A673 (cell line): ENCODE results near the gene SAMD14. TPM values are rescaled to one million over a fixed set of nuclear protein-coding genes. Genes with fewer than 3 reads are reported as not detected.

Source experiments
- BruUV-seq: library from RNA; stranded (reverse); fragments of 400-500 nt; replicated peaks from 2 replicates; lab custom pipeline; 2021; lab: Mats Ljungman, UMichigan
- CTCF ChIA-PET: fragments of 300-600 bp; sonication (Branson Sonifier 250); formaldehyde crosslinking; loops from one replicate; lab custom pipeline; 2022; ENCODE audit warnings: antibody characterized with exemption; lab: Charles Lee
- POLR2A ChIA-PET: fragments of 300-600 bp; sonication (Branson Sonifier 250); formaldehyde crosslinking; loops from one replicate; lab custom pipeline; 2022; ENCODE audit warnings: antibody characterized with exemption; ENCODE audit not compliant: low non-redundant PET; lab: Charles Lee
- DNase-seq: peaks from one replicate; pipeline ENCODE4 v3.0.0-alpha.2; 2015; ENCODE audit warnings: low spot score
- H3K27ac ChIP-seq: fragments of 200-600 bp; sonication (generic); 2 replicates; pipeline ENCODE4 v1.5.1; 2016; ENCODE audit warnings: mixed run types, low read depth, mild to moderate bottlenecking, mixed read lengths, antibody characterized with exemption, low read length; ENCODE audit not compliant: poor library complexity, severe bottlenecking
- H3K27me3 ChIP-seq: fragments of 200-600 bp; sonication (generic); replicated peaks from 2 replicates; pipeline ENCODE4 v1.6.1; 2017; ENCODE audit warnings: mixed run types, low read depth, mild to moderate bottlenecking, mixed read lengths, antibody characterized with exemption, low read length; ENCODE audit not compliant: insufficient read depth, poor library complexity
- H3K36me3 ChIP-seq: fragments of 200-600 bp; sonication (generic); 2 replicates; pipeline ENCODE4 v1.6.1; 2016; ENCODE audit warnings: mixed run types, mild to moderate bottlenecking, mixed read lengths, antibody characterized with exemption, low read length; ENCODE audit not compliant: insufficient read depth, poor library complexity, severe bottlenecking
- H3K4me1 ChIP-seq: fragments of 200-600 bp; sonication (generic); 2 replicates; pipeline ENCODE4 v1.6.1; 2017; ENCODE audit warnings: mixed run types, mild to moderate bottlenecking, mixed read lengths, antibody characterized with exemption, low read length; ENCODE audit not compliant: insufficient read depth, poor library complexity, severe bottlenecking
- H3K4me3 ChIP-seq: fragments of 200-600 bp; sonication (generic); 2 replicates; pipeline ENCODE4 v1.5.1; 2016; ENCODE audit warnings: low read depth, mixed run types, mild to moderate bottlenecking, mixed read lengths, low read length; ENCODE audit not compliant: poor library complexity, severe bottlenecking
- H3K9me3 ChIP-seq: fragments of 200-600 bp; sonication (generic); 2 replicates; pipeline ENCODE4 v1.6.1; 2016; ENCODE audit warnings: mixed run types, low read depth, mild to moderate bottlenecking, mixed read lengths, antibody characterized with exemption, low read length; ENCODE audit not compliant: poor library complexity, severe bottlenecking
- EZH2 ChIP-seq: fragments of 200-600 bp; sonication (generic); IDR thresholded peaks from 2 replicates; pipeline ENCODE4 v1.6.1; 2017; ENCODE audit warnings: borderline replicate concordance, low read depth, mild to moderate bottlenecking, mixed read lengths, antibody characterized with exemption, low read length; ENCODE audit not compliant: poor library complexity, severe bottlenecking
- intact Hi-C: fragments of 100-400 bp; cut with micrococcal nuclease; formaldehyde crosslinking; loops from one replicate; pipeline ENCODE4 v1.10.0; 2022; ENCODE audit not compliant: unreplicated experiment
- total RNA-seq: library from RNA; stranded (reverse); gene quantifications from 2 replicates; pipeline ENCODE4 v1.2.3, GENCODE V29; 2021
- TF ChIP-seq, protein P1 (sequence below): fragments of 300-800, 200-600 bp; sonication (generic); conservative IDR thresholded peaks from 2 replicates; pipeline ENCODE4 v1.5.1; 2017; ENCODE audit warnings: low read depth, mild to moderate bottlenecking, antibody characterized with exemption, low read length, moderate library complexity, mixed read lengths

The SAMD14 gene
- total RNA-seq, 1 experiment from 2014 or later = 45.0 TPM

DNA sequence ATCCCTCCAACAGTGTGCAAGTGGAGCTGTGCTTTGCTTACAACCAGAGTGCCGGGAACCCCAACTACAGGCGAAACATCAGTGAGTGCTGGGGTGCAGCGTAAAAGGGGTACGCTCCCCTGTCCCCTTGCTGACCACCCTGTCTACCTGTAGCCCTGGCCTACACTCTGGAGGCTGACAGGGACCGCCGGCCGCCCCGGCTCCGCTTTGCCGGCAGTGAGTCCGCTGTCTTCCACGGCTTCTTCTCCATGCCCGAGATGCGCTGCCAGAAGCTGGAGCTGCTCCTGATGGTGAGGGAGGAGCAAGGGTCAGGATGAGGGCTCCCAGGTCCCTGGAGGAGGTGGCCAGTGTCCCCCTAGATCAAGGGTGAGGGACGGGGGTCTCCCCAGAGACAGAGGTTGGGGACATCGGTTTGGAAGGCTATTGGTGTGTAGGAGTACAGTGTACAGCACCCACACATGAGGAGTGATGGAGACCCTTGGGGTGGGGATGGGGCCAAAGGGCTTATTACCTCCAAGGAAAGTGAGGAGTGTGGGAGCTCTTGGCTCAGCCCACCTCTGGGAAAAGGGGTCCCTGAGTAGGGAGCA is 54.4 kb downstream of the SAMD14 start:
- CTCF ChIA-PET = no interaction called here
- peaks cover 6% of the 10 kb centered on the region for H3K4me1 ChIP-seq
- no peaks in the 10 kb centered on the region for H3K27me3 ChIP-seq
- H3K36me3 ChIP-seq = no peaks in the 10 kb centered on the region
- BruUV-seq = no TSS peak
- H3K4me3 ChIP-seq = no peak overlapping the region
- POLR2A ChIA-PET = no interaction called here
- TF ChIP-seq EZH2 = no peak
- TF ChIP-seq, protein P1, sequence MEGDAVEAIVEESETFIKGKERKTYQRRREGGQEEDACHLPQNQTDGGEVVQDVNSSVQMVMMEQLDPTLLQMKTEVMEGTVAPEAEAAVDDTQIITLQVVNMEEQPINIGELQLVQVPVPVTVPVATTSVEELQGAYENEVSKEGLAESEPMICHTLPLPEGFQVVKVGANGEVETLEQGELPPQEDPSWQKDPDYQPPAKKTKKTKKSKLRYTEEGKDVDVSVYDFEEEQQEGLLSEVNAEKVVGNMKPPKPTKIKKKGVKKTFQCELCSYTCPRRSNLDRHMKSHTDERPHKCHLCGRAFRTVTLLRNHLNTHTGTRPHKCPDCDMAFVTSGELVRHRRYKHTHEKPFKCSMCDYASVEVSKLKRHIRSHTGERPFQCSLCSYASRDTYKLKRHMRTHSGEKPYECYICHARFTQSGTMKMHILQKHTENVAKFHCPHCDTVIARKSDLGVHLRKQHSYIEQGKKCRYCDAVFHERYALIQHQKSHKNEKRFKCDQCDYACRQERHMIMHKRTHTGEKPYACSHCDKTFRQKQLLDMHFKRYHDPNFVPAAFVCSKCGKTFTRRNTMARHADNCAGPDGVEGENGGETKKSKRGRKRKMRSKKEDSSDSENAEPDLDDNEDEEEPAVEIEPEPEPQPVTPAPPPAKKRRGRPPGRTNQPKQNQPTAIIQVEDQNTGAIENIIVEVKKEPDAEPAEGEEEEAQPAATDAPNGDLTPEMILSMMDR = no peak
- DNase-seq = no peak
- no peak overlapping the region for H3K27ac ChIP-seq
- intact Hi-C loops = no loop called here
- no peaks in the 10 kb centered on the region for H3K9me3 ChIP-seq

DNA sequence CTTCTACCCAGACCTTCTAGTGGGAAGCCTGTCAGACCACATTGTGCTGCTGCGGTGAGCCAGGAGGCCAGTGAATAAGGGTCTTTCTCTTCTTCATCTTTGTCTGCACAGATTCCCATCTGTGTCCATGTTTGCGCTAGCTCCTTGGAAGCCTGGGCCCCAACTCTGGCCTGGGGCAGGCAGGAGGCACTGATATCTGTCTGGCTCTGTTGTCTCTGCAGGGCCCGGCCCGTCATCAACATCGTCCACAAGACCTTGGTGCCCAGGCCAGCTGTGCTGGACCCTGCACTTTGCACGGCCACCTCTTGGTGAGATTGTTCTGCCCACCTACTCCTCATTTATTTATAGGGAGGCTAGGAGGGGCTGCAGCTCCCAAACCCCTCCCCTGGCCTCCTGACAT is 55.7 kb downstream of the SAMD14 start:
- intact Hi-C loops = no loop called here
- CTCF ChIA-PET = interaction anchor here (0.7 kb wide), 1 partner anchor 18 kb away, joined by 5 read pairs; no protein-coding TSS in a partner anchor
- no peaks in the 10 kb centered on the region for H3K9me3 ChIP-seq
- H3K4me1 ChIP-seq = peaks cover 2% of the 10 kb centered on the region
- DNase-seq = no peak
- no TSS peak for BruUV-seq
- no peaks in the 10 kb centered on the region for H3K36me3 ChIP-seq
- H3K4me3 ChIP-seq = no peak overlapping the region
- H3K27me3 ChIP-seq = no peaks in the 10 kb centered on the region
- TF ChIP-seq, protein P1 = no peak
- no peak for TF ChIP-seq EZH2
- no peak overlapping the region for H3K27ac ChIP-seq
- POLR2A ChIA-PET = no interaction called here

DNA sequence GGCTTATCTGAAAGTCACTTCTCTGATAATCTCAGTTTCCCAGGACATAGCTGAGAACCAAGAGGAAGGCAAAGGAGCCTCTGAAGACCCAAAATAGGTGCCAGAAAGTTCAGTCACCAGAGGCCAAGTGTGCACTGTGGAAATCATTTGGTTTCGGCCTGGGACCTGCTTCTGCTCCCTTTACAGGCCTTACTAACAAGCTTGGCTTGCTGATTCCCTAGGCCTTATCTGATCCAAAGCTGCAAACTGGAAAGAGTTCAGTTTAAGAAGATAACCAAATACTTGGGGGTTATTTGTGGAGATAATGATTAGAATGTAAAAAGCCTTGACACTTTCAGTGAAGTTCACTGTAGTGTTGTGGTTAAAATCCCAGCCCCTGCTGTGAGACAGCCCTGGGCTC is 57.0 kb downstream of the SAMD14 start:
- Histone ChIP-seq H3K27me3 (no peaks in the 10 kb centered on the region), H3K4me3 (no peak overlapping the region), H3K9me3 (no peaks in the 10 kb centered on the region), H3K36me3 (no peaks in the 10 kb centered on the region), H3K27ac (no peak overlapping the region), H3K4me1 (no peaks in the 10 kb centered on the region)
- ChIA-PET POLR2A (no interaction called here), CTCF (no interaction called here)
- intact Hi-C loops = no loop called here
- no peak for DNase-seq
- BruUV-seq = no TSS peak
- TF ChIP-seq, protein P1 = no peak
- no peak for TF ChIP-seq EZH2
